Measurements from ENCODE around the gene CLIC4. TPM values are rescaled to one million over a fixed set of nuclear protein-coding genes. Genes with fewer than 3 reads are reported as not detected.
A peak's percentile ranks its signal among the peaks of the same experiment; 100 is the strongest.

Gene CLIC4
- total RNA-seq, 1 experiment from 2014 or later = 230 TPM

GRCh38 chr1:24864370-24864777 lies 119.1 kb downstream of the CLIC4 start:
- Mint-ChIP-seq H3K27me3 (ENCODE audit: low read depth) (peaks cover 5% of the 10 kb centered on the region), H3K4me1 (peaks cover 12 to 19% of the 10 kb centered on the region in 2 experiments), H3K9me3 (no peaks in the 10 kb centered on the region; a peak in 1 of 5 replicates), H3K4me3 (no peak overlapping the region), H3K27ac (peak overlapping the region in 1 of 3 experiments; percentile 5; a peak in 1 of 7 replicates), H3K36me3 (ENCODE audit: insufficient read depth in 1 of 3, low read depth in 3 of 3) (no peaks in the 10 kb centered on the region)
- no peak overlapping the region for H3T11ph ChIP-seq (ENCODE audit: low read length)
- no peak overlapping the region for H3K18ac ChIP-seq (ENCODE audit: insufficient read length, low read depth, low read length)
- no peaks in the 10 kb centered on the region for H3K27me3 ChIP-seq (ENCODE audit: insufficient read depth, low read length)
- no peak overlapping the region for H2BK15ac ChIP-seq (ENCODE audit: low read depth, low read length)
- no peak overlapping the region for H2BK5ac ChIP-seq (ENCODE audit: insufficient read length, low read length)
- H2AK5ac ChIP-seq (ENCODE audit: insufficient read length, low read length) = no peak overlapping the region
- H3K79me1 ChIP-seq (ENCODE audit: insufficient read depth, low read depth, low read length, poor library complexity, severe bottlenecking) = no peaks in the 10 kb centered on the region
- no peak overlapping the region for H2BK12ac ChIP-seq (ENCODE audit: insufficient read length, low read depth, low read length)
- TF ChIP-seq CTCF (conservative IDR thresholded peaks at IDR 0.05) = no peak
- no peaks in the 10 kb centered on the region for H3K23me2 ChIP-seq (ENCODE audit: insufficient read length, low read depth, low read length, poor library complexity, severe bottlenecking)
- no peaks in the 10 kb centered on the region for H4K20me1 ChIP-seq (ENCODE audit: control insufficient read depth, insufficient read depth, insufficient read length)
- no peak overlapping the region for H2BK20ac ChIP-seq (ENCODE audit: low read depth, low read length, poor library complexity, severe bottlenecking)
- H3K23ac ChIP-seq (ENCODE audit: insufficient read length, low read depth, low read length) = no peak overlapping the region
- no CpG with 5 or more reads among the region's 8 CpGs for WGBS (ENCODE audit: extremely low coverage, insufficient read length, low lambda C conversion rate)
- H3K79me2 ChIP-seq (ENCODE audit: insufficient read depth, low read length) = no peaks in the 10 kb centered on the region
- H4K8ac ChIP-seq (replicated peaks; ENCODE audit: insufficient read length, low read depth, low read length) = no peak overlapping the region
- no peak overlapping the region for H3K27ac ChIP-seq (ENCODE audit: insufficient read length, low read depth, low read length)
- H2AFZ ChIP-seq (ENCODE audit: low read length) = no peak overlapping the region
- H4K91ac ChIP-seq (ENCODE audit: insufficient read length, low read depth, low read length) = no peak overlapping the region
- no peak overlapping the region for H4K5ac ChIP-seq (ENCODE audit: insufficient read length, low read depth, low read length)
- H3K9ac ChIP-seq (ENCODE audit: extremely low read depth, insufficient read length, low read length) = no peak overlapping the region
- H3K56ac ChIP-seq (ENCODE audit: insufficient read length, low read depth, low read length) = no peak overlapping the region
- DNase-seq = no peak
- H3K4me2 ChIP-seq (ENCODE audit: insufficient read depth, insufficient read length, low read length) = no peak overlapping the region
- no peaks in the 10 kb centered on the region for H3K4me1 ChIP-seq (ENCODE audit: insufficient read depth, low read length)
- no peak overlapping the region for H3K14ac ChIP-seq (ENCODE audit: insufficient read depth, low read length)
- no peaks in the 10 kb centered on the region for H3K9me3 ChIP-seq (ENCODE audit: control insufficient read depth, low read depth, low read length)
- H3K4ac ChIP-seq (ENCODE audit: low read depth, low read length) = no peak overlapping the region
- H2BK120ac ChIP-seq (ENCODE audit: low read depth, low read length, poor library complexity, severe bottlenecking) = no peak overlapping the region

Measured in H9 (cell line).